Measurements from ENCODE around the gene NFATC1. TPM values are rescaled to one million over a fixed set of nuclear protein-coding genes. Genes with fewer than 3 reads are reported as not detected.

NFATC1 gene
- polyA plus RNA-seq, 1 of the 3 experiments (the other 2 are of a cell fraction), result 0.02 TPM

DNA sequence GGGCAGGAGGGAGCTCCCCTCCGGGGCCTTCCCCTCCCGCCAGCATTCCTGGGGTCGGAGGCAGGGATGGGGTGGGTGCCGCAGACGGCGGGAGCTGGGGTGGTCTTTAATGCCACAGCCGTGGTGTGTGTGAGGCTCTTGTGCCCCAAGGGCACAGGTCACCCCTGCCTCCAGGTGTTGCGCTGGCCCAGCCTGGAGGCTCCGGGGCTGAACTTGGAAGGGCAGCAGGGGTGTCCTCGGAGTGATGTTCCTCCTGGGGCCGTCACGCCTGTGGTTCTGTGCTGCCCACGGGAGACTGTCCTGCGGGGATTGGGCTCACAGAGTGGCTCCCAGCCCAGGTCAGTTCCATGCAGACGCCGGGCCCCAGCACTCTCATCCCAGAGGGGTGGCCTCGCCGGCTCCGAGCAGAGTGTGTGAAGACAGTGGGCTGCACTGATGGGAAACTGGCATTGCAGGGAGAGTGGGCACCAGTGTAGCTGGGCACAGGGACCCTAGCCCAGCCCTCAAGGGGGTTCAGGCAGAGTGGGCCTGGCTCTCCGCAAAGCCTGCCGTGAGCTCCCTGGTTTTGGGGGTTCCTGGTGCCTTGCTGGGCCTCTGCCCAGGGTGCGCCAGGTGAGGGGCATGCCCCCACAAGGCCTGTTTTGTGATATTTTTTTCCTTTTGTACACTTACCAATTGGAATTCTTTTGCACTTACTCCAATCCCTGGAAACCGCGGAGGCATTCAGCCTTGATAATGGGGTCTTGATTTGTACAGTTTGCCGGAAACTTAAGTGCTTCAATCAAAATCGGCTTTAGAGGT is 56.7 kb downstream of the NFATC1 start (continued):
- no peak for TF ChIP-seq TEAD4 (IDR thresholded peaks at IDR 0.05; ENCODE audit: borderline replicate concordance, insufficient read depth)
- TF ChIP-seq GABPA (IDR thresholded peaks at IDR 0.05; ENCODE audit: low read depth), result no peak
- no peak for TF ChIP-seq CHD2 (IDR thresholded peaks at IDR 0.05; ENCODE audit: low read length, partially characterized antibody)
- no peak for TF ChIP-seq JUND (IDR thresholded peaks at IDR 0.05)
- no peak for TF ChIP-seq EZH2phosphoT487 (IDR thresholded peaks at IDR 0.05; ENCODE audit: borderline replicate concordance, low read depth)
- TF ChIP-seq ELF1 (IDR thresholded peaks at IDR 0.05), result no peak
- no peak for TF ChIP-seq GATA2 (CRISPR knock-in tag; IDR thresholded peaks at IDR 0.05)
- TF ChIP-seq TAF1 (IDR thresholded peaks at IDR 0.05; ENCODE audit: borderline replicate concordance, low read depth, low read length), result no peak
- no peak for TF ChIP-seq EP300 (IDR thresholded peaks at IDR 0.05; ENCODE audit: borderline replicate concordance in 1 of 2, low read depth in 1 of 2, low read length in 1 of 2)
- TF ChIP-seq, protein P1, sequence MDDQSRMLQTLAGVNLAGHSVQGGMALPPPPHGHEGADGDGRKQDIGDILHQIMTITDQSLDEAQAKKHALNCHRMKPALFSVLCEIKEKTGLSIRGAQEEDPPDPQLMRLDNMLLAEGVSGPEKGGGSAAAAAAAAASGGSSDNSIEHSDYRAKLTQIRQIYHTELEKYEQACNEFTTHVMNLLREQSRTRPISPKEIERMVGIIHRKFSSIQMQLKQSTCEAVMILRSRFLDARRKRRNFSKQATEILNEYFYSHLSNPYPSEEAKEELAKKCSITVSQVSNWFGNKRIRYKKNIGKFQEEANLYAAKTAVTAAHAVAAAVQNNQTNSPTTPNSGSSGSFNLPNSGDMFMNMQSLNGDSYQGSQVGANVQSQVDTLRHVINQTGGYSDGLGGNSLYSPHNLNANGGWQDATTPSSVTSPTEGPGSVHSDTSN (IDR thresholded peaks at IDR 0.05), result no peak

DNA sequence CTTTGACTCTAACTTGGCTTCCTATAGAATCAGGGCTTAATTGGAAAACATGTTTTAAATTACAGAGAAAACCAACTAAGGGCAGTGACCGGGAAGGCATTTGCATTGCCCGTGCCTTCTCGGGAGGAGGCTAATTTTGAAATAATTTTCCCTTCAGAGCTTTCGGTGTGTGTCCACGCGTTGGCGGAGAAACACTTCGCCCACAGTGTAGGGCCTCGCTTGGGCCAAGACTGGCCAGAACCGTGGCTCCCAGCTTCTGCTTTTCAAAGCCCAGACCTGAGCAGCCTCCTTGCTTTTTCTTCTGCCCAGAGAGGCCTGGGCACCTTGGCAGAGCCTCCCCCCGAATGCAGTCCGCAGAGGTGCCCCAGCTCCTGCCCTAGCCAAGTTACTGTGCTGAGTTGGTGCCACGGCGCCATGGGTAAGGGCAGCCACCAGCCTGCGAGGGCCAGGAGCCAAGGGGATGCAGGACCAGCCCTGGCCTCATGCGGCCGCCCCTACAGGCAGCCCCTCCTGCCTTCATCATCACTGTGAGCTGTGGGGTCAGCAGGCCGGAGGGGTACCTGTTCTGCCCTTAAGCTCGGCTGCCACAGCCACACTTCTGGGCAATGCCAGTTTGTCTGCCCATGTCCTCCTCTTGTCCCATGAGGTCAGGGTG is 57.4 kb downstream of the NFATC1 start:
- Histone ChIP-seq H3F3A (replicated peaks; ENCODE audit: insufficient read depth) (no peaks in the 10 kb centered on the region), H3K9me2 (no peaks in the 10 kb centered on the region), H3K79me2 (ENCODE audit: insufficient read depth) (no peaks in the 10 kb centered on the region), H3K36me3 (replicated peaks in 1 of 2; ENCODE audit: control insufficient read depth in 1 of 2, insufficient read depth in 2 of 2, low read length in 1 of 2) (no peaks in the 10 kb centered on the region), H3K9ac (no peak overlapping the region), H3K4me2 (no peak overlapping the region), H3K4me1 (ENCODE audit: control insufficient read depth in 1 of 2, insufficient read depth in 2 of 2, low read depth in 1 of 2, low read length in 1 of 2) (no peaks in the 10 kb centered on the region), H3K4me3 (ENCODE audit: low read depth in 2 of 2, low read length in 1 of 2) (no peak overlapping the region), H3K9me3 (no peaks in the 10 kb centered on the region), H2AFZ (ENCODE audit: low read depth) (no peak overlapping the region), H3K27me3 (ENCODE audit: insufficient read depth) (peaks cover 96% of the 10 kb centered on the region), H4K20me1 (ENCODE audit: insufficient read depth) (0 out of 2 replicates have a peak, but pooled peaks cover 6% of the 10 kb centered on the region), H3K27ac (ENCODE audit: low read depth in 2 of 2, low read length in 1 of 2) (no peak overlapping the region)
- CTCF ChIA-PET, result interaction anchor here (1.4 kb wide), 2 partner anchors 10 to 76 kb away, joined by 4 read pairs; no protein-coding TSS in a partner anchor
- DNase-seq, result no peak
- 58% methylated on average over 10 of the region's 19 CpGs for WGBS (ENCODE audit: low lambda C conversion rate)
- TF ChIP-seq SIN3A (IDR thresholded peaks at IDR 0.05; ENCODE audit: borderline replicate concordance, low read depth, low read length) (no peak), FOSL2 (IDR thresholded peaks at IDR 0.05; ENCODE audit: borderline replicate concordance, low read depth) (no peak), EP300 (IDR thresholded peaks at IDR 0.05; ENCODE audit: borderline replicate concordance in 1 of 2, low read depth in 1 of 2, low read length in 1 of 2) (no peak), RCOR1 (IDR thresholded peaks at IDR 0.05; ENCODE audit: low read length) (no peak), RFX5 (IDR thresholded peaks at IDR 0.05; ENCODE audit: low read length) (no peak), NFIC (IDR thresholded peaks at IDR 0.05; ENCODE audit: borderline replicate concordance) (no peak), EZH2phosphoT487 (IDR thresholded peaks at IDR 0.05; ENCODE audit: borderline replicate concordance, low read depth) (no peak), GATA2 (CRISPR knock-in tag; IDR thresholded peaks at IDR 0.05) (no peak), RXRA (IDR thresholded peaks at IDR 0.05; ENCODE audit: borderline replicate concordance, low read depth) (no peak)
- TF ChIP-seq, protein P2, sequence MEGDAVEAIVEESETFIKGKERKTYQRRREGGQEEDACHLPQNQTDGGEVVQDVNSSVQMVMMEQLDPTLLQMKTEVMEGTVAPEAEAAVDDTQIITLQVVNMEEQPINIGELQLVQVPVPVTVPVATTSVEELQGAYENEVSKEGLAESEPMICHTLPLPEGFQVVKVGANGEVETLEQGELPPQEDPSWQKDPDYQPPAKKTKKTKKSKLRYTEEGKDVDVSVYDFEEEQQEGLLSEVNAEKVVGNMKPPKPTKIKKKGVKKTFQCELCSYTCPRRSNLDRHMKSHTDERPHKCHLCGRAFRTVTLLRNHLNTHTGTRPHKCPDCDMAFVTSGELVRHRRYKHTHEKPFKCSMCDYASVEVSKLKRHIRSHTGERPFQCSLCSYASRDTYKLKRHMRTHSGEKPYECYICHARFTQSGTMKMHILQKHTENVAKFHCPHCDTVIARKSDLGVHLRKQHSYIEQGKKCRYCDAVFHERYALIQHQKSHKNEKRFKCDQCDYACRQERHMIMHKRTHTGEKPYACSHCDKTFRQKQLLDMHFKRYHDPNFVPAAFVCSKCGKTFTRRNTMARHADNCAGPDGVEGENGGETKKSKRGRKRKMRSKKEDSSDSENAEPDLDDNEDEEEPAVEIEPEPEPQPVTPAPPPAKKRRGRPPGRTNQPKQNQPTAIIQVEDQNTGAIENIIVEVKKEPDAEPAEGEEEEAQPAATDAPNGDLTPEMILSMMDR (IDR thresholded peaks at IDR 0.05), result no peak
- TF ChIP-seq, protein P3, sequence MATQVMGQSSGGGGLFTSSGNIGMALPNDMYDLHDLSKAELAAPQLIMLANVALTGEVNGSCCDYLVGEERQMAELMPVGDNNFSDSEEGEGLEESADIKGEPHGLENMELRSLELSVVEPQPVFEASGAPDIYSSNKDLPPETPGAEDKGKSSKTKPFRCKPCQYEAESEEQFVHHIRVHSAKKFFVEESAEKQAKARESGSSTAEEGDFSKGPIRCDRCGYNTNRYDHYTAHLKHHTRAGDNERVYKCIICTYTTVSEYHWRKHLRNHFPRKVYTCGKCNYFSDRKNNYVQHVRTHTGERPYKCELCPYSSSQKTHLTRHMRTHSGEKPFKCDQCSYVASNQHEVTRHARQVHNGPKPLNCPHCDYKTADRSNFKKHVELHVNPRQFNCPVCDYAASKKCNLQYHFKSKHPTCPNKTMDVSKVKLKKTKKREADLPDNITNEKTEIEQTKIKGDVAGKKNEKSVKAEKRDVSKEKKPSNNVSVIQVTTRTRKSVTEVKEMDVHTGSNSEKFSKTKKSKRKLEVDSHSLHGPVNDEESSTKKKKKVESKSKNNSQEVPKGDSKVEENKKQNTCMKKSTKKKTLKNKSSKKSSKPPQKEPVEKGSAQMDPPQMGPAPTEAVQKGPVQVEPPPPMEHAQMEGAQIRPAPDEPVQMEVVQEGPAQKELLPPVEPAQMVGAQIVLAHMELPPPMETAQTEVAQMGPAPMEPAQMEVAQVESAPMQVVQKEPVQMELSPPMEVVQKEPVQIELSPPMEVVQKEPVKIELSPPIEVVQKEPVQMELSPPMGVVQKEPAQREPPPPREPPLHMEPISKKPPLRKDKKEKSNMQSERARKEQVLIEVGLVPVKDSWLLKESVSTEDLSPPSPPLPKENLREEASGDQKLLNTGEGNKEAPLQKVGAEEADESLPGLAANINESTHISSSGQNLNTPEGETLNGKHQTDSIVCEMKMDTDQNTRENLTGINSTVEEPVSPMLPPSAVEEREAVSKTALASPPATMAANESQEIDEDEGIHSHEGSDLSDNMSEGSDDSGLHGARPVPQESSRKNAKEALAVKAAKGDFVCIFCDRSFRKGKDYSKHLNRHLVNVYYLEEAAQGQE (IDR thresholded peaks at IDR 0.05; ENCODE audit: low read depth, low read length), result no peak
- TF ChIP-seq, protein P1 (IDR thresholded peaks at IDR 0.05), result no peak
- TF ChIP-seq, protein P4, sequence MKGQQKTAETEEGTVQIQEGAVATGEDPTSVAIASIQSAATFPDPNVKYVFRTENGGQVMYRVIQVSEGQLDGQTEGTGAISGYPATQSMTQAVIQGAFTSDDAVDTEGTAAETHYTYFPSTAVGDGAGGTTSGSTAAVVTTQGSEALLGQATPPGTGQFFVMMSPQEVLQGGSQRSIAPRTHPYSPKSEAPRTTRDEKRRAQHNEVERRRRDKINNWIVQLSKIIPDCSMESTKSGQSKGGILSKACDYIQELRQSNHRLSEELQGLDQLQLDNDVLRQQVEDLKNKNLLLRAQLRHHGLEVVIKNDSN (IDR thresholded peaks at IDR 0.05; ENCODE audit: borderline replicate concordance, low read depth), result no peak
- POLR2A ChIA-PET, result no interaction called here
